Natural killer cell (primary cell): ENCODE data around the gene ADCY5. TPM values are rescaled to one million over a fixed set of nuclear protein-coding genes. Genes with fewer than 3 reads are reported as not detected.

Experiments used
- ATAC-seq, 3 donors: fragments of 150-1000 bp in 2 of 3; fragments of 200-7000 bp in 1 of 3; cut with Tn5 transposase; 1 replicate in 1 of 3; 2 replicates in 2 of 3; pipeline ENCODE4 v1.10.0; 2021; ENCODE audit warnings: mild to moderate bottlenecking in 2 of 3, moderate library complexity in 2 of 3
- DNase-seq, 2 donors: peaks; one replicate each; pipeline versions ENCODE4 v3.0.0 to v3.0.0-alpha.2; 2013 to 2021; ENCODE audit warnings: mixed read lengths in 1 of 2
- H3K27ac ChIP-seq: one replicate; pipeline ENCODE4 v1.5.1; 2013; ENCODE audit warnings: mild to moderate bottlenecking, low read length
- H3K27me3 ChIP-seq: one replicate; pipeline ENCODE4 v1.6.1; 2013; ENCODE audit warnings: low read length; ENCODE audit not compliant: control insufficient read depth, insufficient read depth
- H3K36me3 ChIP-seq: one replicate; pipeline ENCODE4 v1.6.1; 2013; ENCODE audit warnings: low read length; ENCODE audit not compliant: control insufficient read depth, insufficient read depth
- H3K4me1 ChIP-seq: one replicate; pipeline ENCODE4 v1.6.1; 2013; ENCODE audit warnings: low read length; ENCODE audit not compliant: control insufficient read depth, insufficient read depth
- H3K4me3 ChIP-seq: one replicate; pipeline ENCODE4 v1.5.1; 2013; ENCODE audit warnings: low read length
- H3K9me3 ChIP-seq: one replicate; pipeline ENCODE4 v1.6.1; 2013; ENCODE audit warnings: low read length; ENCODE audit not compliant: control insufficient read depth, insufficient read depth
- H3K27ac Mint-ChIP-seq, 2 donors: one replicate each; pipeline ENCODE4 v1.8.0; 2022; ENCODE audit warnings: mild to moderate bottlenecking in 2 of 2, mixed read lengths in 2 of 2, moderate library complexity in 1 of 2
- H3K27me3 Mint-ChIP-seq, 2 donors: one replicate each; pipeline ENCODE4 v1.8.0; 2022; ENCODE audit warnings: low read depth in 2 of 2, mixed read lengths in 2 of 2
- H3K36me3 Mint-ChIP-seq: one replicate; pipeline ENCODE4 v1.8.0; 2022; ENCODE audit warnings: mixed read lengths
- H3K4me1 Mint-ChIP-seq, 2 donors: one replicate each; pipeline ENCODE4 v1.8.0; 2022; ENCODE audit warnings: mixed read lengths in 2 of 2
- H3K4me3 Mint-ChIP-seq: one replicate; pipeline ENCODE4 v1.8.0; 2022; ENCODE audit warnings: mild to moderate bottlenecking, moderate library complexity, mixed read lengths
- H3K9me3 Mint-ChIP-seq, 2 donors: one replicate each; pipeline ENCODE4 v1.8.0; 2022; ENCODE audit warnings: mixed read lengths in 2 of 2
- WGBS: methylation state at CpG from one replicate; pipeline ENCODE4 v1.1.7; 2013; ENCODE audit warnings: missing lambda C conversion rate; ENCODE audit not compliant: insufficient coverage; 5-methylcytosine and 5-hydroxymethylcytosine counted together
- intact Hi-C: fragments of 100-400 bp; cut with micrococcal nuclease; formaldehyde crosslinking; loops from one replicate; pipeline ENCODE4 v1.14.2; 2022
- total RNA-seq, 4 donors: library from RNA; stranded (reverse); fragments of 120-200 nt in 1 of 4; gene quantifications; one replicate each; pipeline versions ENCODE4 v1.2.3 to v1.2.4, GENCODE V29; 2013 to 2022
- TF ChIP-seq, protein P1 (sequence below): fragments of 200-600 bp; IDR thresholded peaks from one replicate; pipeline ENCODE4 v1.8.0; 2022; ENCODE audit warnings: antibody characterized with exemption

ADCY5 gene
- total RNA-seq, 3 donors from 2014 or later (not counting 1 experiment from before 2014, with no cell fraction given), result not detected

DNA sequence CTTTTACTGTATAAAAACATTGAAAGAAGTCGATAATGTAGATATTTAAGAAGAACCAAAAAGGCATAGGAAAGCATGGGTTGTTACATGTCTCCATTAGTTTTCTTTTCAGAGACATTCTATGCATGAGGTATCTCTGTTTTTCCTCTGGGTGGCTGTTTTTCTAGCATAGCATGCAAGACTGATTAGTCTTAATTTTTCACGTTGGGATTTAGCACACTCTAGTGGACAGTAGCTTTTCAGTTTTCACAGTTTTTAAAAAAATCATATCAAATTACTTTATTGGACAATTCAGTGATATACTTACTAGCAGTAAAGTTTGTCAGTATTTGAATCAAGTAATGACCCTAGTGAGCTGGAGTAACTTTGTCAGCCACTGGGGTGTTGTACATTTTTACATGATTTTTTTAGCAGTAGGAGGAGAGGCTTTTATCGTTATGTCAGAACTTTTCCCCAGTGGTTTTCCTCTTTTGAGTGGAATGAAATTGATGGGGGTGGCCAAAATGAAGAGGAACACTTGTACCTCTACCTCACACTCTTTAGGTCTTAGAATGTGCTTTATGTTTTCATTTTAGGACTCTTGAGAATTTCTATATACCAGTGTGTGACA is 190.0 kb downstream of the ADCY5 start:
- TF ChIP-seq, protein P1, sequence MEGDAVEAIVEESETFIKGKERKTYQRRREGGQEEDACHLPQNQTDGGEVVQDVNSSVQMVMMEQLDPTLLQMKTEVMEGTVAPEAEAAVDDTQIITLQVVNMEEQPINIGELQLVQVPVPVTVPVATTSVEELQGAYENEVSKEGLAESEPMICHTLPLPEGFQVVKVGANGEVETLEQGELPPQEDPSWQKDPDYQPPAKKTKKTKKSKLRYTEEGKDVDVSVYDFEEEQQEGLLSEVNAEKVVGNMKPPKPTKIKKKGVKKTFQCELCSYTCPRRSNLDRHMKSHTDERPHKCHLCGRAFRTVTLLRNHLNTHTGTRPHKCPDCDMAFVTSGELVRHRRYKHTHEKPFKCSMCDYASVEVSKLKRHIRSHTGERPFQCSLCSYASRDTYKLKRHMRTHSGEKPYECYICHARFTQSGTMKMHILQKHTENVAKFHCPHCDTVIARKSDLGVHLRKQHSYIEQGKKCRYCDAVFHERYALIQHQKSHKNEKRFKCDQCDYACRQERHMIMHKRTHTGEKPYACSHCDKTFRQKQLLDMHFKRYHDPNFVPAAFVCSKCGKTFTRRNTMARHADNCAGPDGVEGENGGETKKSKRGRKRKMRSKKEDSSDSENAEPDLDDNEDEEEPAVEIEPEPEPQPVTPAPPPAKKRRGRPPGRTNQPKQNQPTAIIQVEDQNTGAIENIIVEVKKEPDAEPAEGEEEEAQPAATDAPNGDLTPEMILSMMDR, result peak; percentile 30
- WGBS, result 100% methylated on average over 2 of the region's 3 CpGs
- Mint-ChIP-seq H3K27me3 (no peaks in the 10 kb centered on the region), H3K27ac (no peak overlapping the region), H3K4me3 (no peak overlapping the region), H3K36me3 (no peaks in the 10 kb centered on the region), H3K4me1 (no peaks in the 10 kb centered on the region), H3K9me3 (no peaks in the 10 kb centered on the region)
- intact Hi-C loops, result loop anchor here (10.0 kb wide), 1 partner anchor 504 kb away; no protein-coding TSS in a partner anchor
- Histone ChIP-seq H3K4me3 (no peak overlapping the region), H3K36me3 (peaks cover 2% of the 10 kb centered on the region), H3K4me1 (no peaks in the 10 kb centered on the region), H3K9me3 (no peaks in the 10 kb centered on the region), H3K27ac (no peak overlapping the region), H3K27me3 (no peaks in the 10 kb centered on the region)
- ATAC-seq (peak in 2 of 3 donors; percentile 38 to 51), DNase-seq (peak in 1 of 2 donors; percentile 51)

DNA sequence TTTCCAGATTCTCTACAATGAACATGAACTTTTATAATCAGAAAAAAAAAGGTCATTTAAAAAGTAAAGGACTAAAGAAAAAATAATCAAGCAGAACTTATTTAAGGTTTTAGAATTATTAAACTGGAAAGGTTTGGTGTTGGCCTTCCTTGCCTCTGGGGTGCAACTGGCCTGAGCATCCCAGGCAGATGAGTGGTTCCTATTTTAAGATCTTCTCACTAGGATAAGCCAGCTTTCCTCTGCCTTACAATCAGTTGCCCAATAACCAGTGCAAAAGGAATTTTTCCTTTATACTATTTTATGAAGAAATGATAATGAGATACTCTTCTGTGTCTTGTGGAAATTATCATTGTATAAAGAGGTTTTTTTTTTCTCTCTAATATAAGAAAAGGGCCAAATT is 190.5 kb downstream of the ADCY5 start:
- intact Hi-C loops, result loop anchor here (10.0 kb wide), 1 partner anchor 504 kb away; no protein-coding TSS in a partner anchor
- Mint-ChIP-seq H3K27ac (no peak overlapping the region), H3K4me3 (no peak overlapping the region), H3K36me3 (no peaks in the 10 kb centered on the region), H3K9me3 (no peaks in the 10 kb centered on the region), H3K27me3 (no peaks in the 10 kb centered on the region), H3K4me1 (no peaks in the 10 kb centered on the region)
- no peaks in the 10 kb centered on the region for H3K27me3 ChIP-seq
- no peak overlapping the region for H3K27ac ChIP-seq
- no peak for ATAC-seq
- peaks cover 2% of the 10 kb centered on the region for H3K36me3 ChIP-seq
- TF ChIP-seq, protein P1, result no peak
- no peaks in the 10 kb centered on the region for H3K4me1 ChIP-seq
- H3K9me3 ChIP-seq, result no peaks in the 10 kb centered on the region
- no peak for DNase-seq
- no peak overlapping the region for H3K4me3 ChIP-seq

DNA sequence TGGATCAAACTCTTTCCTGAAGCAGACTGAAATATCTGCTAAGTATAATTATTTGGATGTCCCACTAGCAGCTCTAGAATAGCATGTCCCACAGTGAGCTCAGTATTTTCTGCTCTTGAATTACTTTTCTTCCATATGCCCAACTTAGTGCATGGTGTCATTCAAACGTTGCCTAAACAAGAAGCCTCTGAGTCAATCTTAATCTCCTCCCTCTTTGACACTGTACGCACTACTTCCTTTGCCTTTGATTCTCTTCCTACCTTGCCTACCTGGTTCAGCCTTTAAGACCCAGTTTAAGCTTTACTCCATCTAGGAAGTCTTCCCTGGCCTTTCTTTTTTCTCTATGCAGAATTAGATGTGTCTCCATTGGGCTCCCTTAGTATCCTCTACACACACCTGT is 192.6 kb downstream of the ADCY5 start:
- H3K4me1 ChIP-seq, result no peaks in the 10 kb centered on the region
- H3K36me3 Mint-ChIP-seq, result no peaks in the 10 kb centered on the region
- no peaks in the 10 kb centered on the region for H3K27me3 ChIP-seq
- WGBS, result 87% methylated on average over 2 of the region's 2 CpGs
- H3K9me3 ChIP-seq, result no peaks in the 10 kb centered on the region
- peaks cover 4% of the 10 kb centered on the region for H3K36me3 ChIP-seq
- DNase-seq, result no peak
- TF ChIP-seq, protein P1, result no peak
- H3K27ac Mint-ChIP-seq, result no peak overlapping the region
- no peaks in the 10 kb centered on the region for H3K9me3 Mint-ChIP-seq
- no peak for ATAC-seq
- H3K4me3 Mint-ChIP-seq, result no peak overlapping the region
- H3K27ac ChIP-seq, result no peak overlapping the region
- no peaks in the 10 kb centered on the region for H3K27me3 Mint-ChIP-seq
- no peak overlapping the region for H3K4me3 ChIP-seq
- intact Hi-C loops, result loop anchor here (10.0 kb wide), 1 partner anchor 501 kb away; no protein-coding TSS in a partner anchor
- no peaks in the 10 kb centered on the region for H3K4me1 Mint-ChIP-seq

DNA sequence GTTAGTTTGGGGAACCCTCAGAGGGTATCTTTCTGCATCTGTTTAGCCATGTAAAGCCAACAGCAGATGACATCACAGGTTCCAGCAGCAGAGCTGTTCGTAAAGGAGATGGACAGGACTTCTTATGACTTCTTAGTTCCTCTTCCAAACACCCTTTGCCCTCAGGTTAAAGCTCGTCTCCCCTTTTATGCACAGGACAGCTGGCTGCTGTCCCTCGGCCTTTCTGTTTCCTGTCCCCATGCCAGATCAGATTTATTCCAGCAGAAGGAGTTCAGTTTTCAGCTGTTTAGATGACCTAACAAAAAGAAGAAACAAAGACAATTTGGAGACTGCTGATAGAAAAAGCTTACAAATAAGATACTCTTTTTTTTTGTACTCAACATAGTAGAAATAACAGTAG is 202.0 kb downstream of the ADCY5 start:
- Mint-ChIP-seq H3K36me3 (peaks cover 15% of the 10 kb centered on the region), H3K9me3 (no peaks in the 10 kb centered on the region), H3K27ac (no peak overlapping the region), H3K4me1 (peaks cover 6 to 10% of the 10 kb centered on the region in 2 donors), H3K27me3 (no peaks in the 10 kb centered on the region), H3K4me3 (no peak overlapping the region)
- TF ChIP-seq, protein P1, result no peak
- ATAC-seq, result no peak
- DNase-seq, result no peak
- Histone ChIP-seq H3K9me3 (no peaks in the 10 kb centered on the region), H3K36me3 (peaks cover 31% of the 10 kb centered on the region), H3K4me1 (no peaks in the 10 kb centered on the region), H3K4me3 (no peak overlapping the region), H3K27ac (no peak overlapping the region), H3K27me3 (no peaks in the 10 kb centered on the region)
- 96% methylated on average over 3 of the region's 3 CpGs for WGBS
- intact Hi-C loops, result no loop called here
